GM12878 (cell line): Measurements from ENCODE around the gene MKNK1. TPM values are rescaled to one million over a fixed set of nuclear protein-coding genes. Genes with fewer than 3 reads are reported as not detected.

Experiments
- ATAC-seq: fragments of 200-7000 bp; cut with Tn5 transposase; 3 replicates; pipeline ENCODE4 v1.9.1; 2020; ENCODE audit warnings: mild to moderate bottlenecking, moderate library complexity
- BruUV-seq: library from RNA; stranded (reverse); fragments of 400-500 nt; replicated peaks from 2 replicates; lab custom pipeline; 2021; lab: Mats Ljungman, UMichigan
- CTCF ChIA-PET: fragments of 300-600 bp; sonication (Branson Sonifier 250); formaldehyde crosslinking; extraction: SDS; loops from one replicate; lab custom pipeline; 2021; ENCODE audit warnings: inconsistent platforms; lab: Yijun Ruan, JAX
- POLR2A ChIA-PET: fragments of 350-600 bp; formaldehyde crosslinking; extraction: SDS; loops from one replicate; lab custom pipeline; 2021; ENCODE audit warnings: inconsistent platforms; lab: Charles Lee
- RAD21 ChIA-PET: fragments of 300-600 bp; sonication (Branson Sonifier 250); formaldehyde crosslinking; loops from one replicate; lab custom pipeline; 2023; ENCODE audit warnings: antibody characterized with exemption; ENCODE audit not compliant: unreplicated experiment; lab: Charles Lee
- SMC1A ChIA-PET: fragments of 300-600 bp; sonication (Branson Sonifier 250); formaldehyde crosslinking; loops from one replicate; lab custom pipeline; 2023; ENCODE audit not compliant: unreplicated experiment, uncharacterized antibody; lab: Charles Lee
- DNase-seq: peaks from one replicate; pipeline ENCODE4 v3.0.0-alpha.2; 2011; ENCODE audit warnings: low read depth, low spot score
- FAIRE-seq: peaks from 3 replicates; lab custom pipeline; 2011; peaks lifted over from hg19 to GRCh38; lab: Jason Lieb, UNC
- H2AFZ ChIP-seq: 2 replicates; pipeline ENCODE4 v1.6.0; 2011; ENCODE audit warnings: low read depth, low read length, control low read depth; ENCODE audit not compliant: control insufficient read depth
- H3K27ac ChIP-seq: 2 replicates; pipeline ENCODE4 v1.5.1; 2011; ENCODE audit warnings: control low read depth; ENCODE audit not compliant: control insufficient read depth, insufficient read depth
- H3K27me3 ChIP-seq, 2 experiments: replicated peaks in 1 of 2; 2 replicates each; pipeline versions ENCODE4 v1.6.0 to v1.6.1; 2011; ENCODE audit warnings: low read length in 1 of 2; ENCODE audit not compliant: control insufficient read depth in 2 of 2, insufficient read depth in 2 of 2
- H3K36me3 ChIP-seq, 2 experiments: 2 replicates each; pipeline ENCODE4 v1.5.1; 2011; ENCODE audit warnings: low read length in 1 of 2; ENCODE audit not compliant: control insufficient read depth in 2 of 2, insufficient read depth in 2 of 2
- H3K4me1 ChIP-seq: 2 replicates; pipeline ENCODE4 v1.6.1; 2011; ENCODE audit warnings: mild to moderate bottlenecking, low read length, moderate library complexity, mixed read lengths; ENCODE audit not compliant: control insufficient read depth, insufficient read depth
- H3K4me2 ChIP-seq: 2 replicates; pipeline ENCODE4 v1.6.0; 2011; ENCODE audit warnings: control low read depth; ENCODE audit not compliant: control insufficient read depth, insufficient read depth
- H3K4me3 ChIP-seq: fragments of 200-600 bp; sonication (generic); 2 replicates; pipeline ENCODE4 v1.5.1; 2016
- H3K79me2 ChIP-seq: 2 replicates; pipeline ENCODE4 v1.6.0; 2011; ENCODE audit warnings: low read length; ENCODE audit not compliant: control insufficient read depth, insufficient read depth
- H3K9ac ChIP-seq: 2 replicates; pipeline ENCODE4 v1.8.0; 2011; ENCODE audit warnings: low read length, control low read depth, mixed read lengths; ENCODE audit not compliant: control insufficient read depth, insufficient read depth
- H3K9me3 ChIP-seq: replicated peaks from 3 replicates; pipeline ENCODE4 v1.5.1; 2011; ENCODE audit warnings: mild to moderate bottlenecking, low read length; ENCODE audit not compliant: control insufficient read depth, insufficient read depth
- H4K20me1 ChIP-seq: 2 replicates; pipeline ENCODE4 v1.6.0; 2011; ENCODE audit not compliant: control insufficient read depth, insufficient read depth
- BCL11A ChIP-seq: IDR thresholded peaks from 2 replicates; pipeline ENCODE4 v1.6.1; 2011; ENCODE audit warnings: low read depth, low read length
- EED ChIP-seq: sonication (generic); IDR thresholded peaks from 2 replicates; pipeline ENCODE4 v1.6.1; 2016; ENCODE audit warnings: antibody characterized with exemption, low read depth
- HDAC2 ChIP-seq: fragments of 200-600 bp; sonication (generic); IDR thresholded peaks from 2 replicates; pipeline ENCODE4 v1.6.1; 2017
- KLF5 ChIP-seq: fragments of 450-650 bp; IDR thresholded peaks from 2 replicates; pipeline ENCODE4 v1.6.1; 2014; ENCODE audit warnings: mild to moderate bottlenecking; ENCODE audit not compliant: partially characterized antibody
- MAX ChIP-seq: IDR thresholded peaks from 2 replicates; pipeline ENCODE4 v1.6.1; 2012; ENCODE audit warnings: low read depth, low read length, improper control_type of control experiment
- MEF2A ChIP-seq: IDR thresholded peaks from 2 replicates; pipeline ENCODE4 v1.6.1; 2011; ENCODE audit warnings: low read depth, mild to moderate bottlenecking, low read length, moderate library complexity; ENCODE audit not compliant: insufficient read depth
- MEF2B ChIP-seq: fragments of 450-650 bp; IDR thresholded peaks from 2 replicates; pipeline ENCODE4 v1.6.1; 2018; ENCODE audit warnings: mild to moderate bottlenecking, moderate library complexity; ENCODE audit not compliant: partially characterized antibody, poor library complexity, severe bottlenecking
- NFYA ChIP-seq: IDR thresholded peaks from 2 replicates; pipeline ENCODE4 v1.6.1; 2011; ENCODE audit warnings: low read depth, mild to moderate bottlenecking, low read length, improper control_type of control experiment, borderline replicate concordance
- TCF12 ChIP-seq: IDR thresholded peaks from 2 replicates; pipeline ENCODE4 v1.6.1; 2011; ENCODE audit warnings: low read depth, mild to moderate bottlenecking, low read length
- ZNF24 ChIP-seq: fragments of 450-650 bp; IDR thresholded peaks from 2 replicates; pipeline ENCODE4 v1.6.1; 2017; ENCODE audit warnings: antibody characterized with exemption, mild to moderate bottlenecking
- ZNF622 ChIP-seq: fragments of 450-650 bp; IDR thresholded peaks from 2 replicates; pipeline ENCODE4 v1.6.1; 2017; ENCODE audit warnings: mild to moderate bottlenecking, inconsistent platforms
- WGBS: methylation state at CpG from one replicate; pipeline ENCODE4 v1.1.6; 2016; ENCODE audit warnings: low lambda C conversion rate; ENCODE audit not compliant: insufficient replicate concordance, insufficient coverage; ENCODE audit errors: missing lambda C conversion rate; 5-methylcytosine and 5-hydroxymethylcytosine counted together
- in situ Hi-C: fragments of 300-500 bp; cut with MboI; formaldehyde crosslinking; loops from 9 replicates; pipeline ENCODE4 v1.14.3; 2018; ENCODE audit warnings: mixed read lengths
- intact Hi-C: fragments of 100-400 bp; cut with micrococcal nuclease; formaldehyde crosslinking; loops from one replicate; pipeline ENCODE4 v1.14.2; 2022; ENCODE audit not compliant: unreplicated experiment
- polyA plus RNA-seq, 11 experiments: library from polyadenylated mRNA; depleted of rRNA in 4 of 11; unstranded in 6 of 11; stranded (reverse) in 5 of 11; fragments of >200 nt; fragmentation: Nextera tagmentation in 4 of 11; fragmentation: Illumina TruSeq in 1 of 11; extraction: Ambion mirVana in 4 of 11; extraction: Trizol in 1 of 11; gene quantifications; 1 replicate in 1 of 11; 2 replicates in 10 of 11; pipeline versions ENCODE4 v1.2.1 to v1.2.3, GENCODE V29; 2011 to 2016; ENCODE audit warnings: inconsistent platforms in 2 of 11, missing spikeins in 2 of 11, low read depth in 1 of 11
- total RNA-seq, 4 experiments: library from RNA; depleted of rRNA in 3 of 4; stranded (reverse); fragments of >200 nt in 3 of 4; fragmentation: Illumina TruSeq in 1 of 4; extraction: Trizol in 1 of 4; gene quantifications; 2 replicates each; pipeline versions ENCODE4 v1.2.1 to v1.2.3, GENCODE V29; 2013 to 2021
- TF ChIP-seq, protein P1 (sequence below): IDR thresholded peaks from 2 replicates; pipeline ENCODE4 v1.6.1; 2011; ENCODE audit warnings: mild to moderate bottlenecking, low read depth, low read length, moderate library complexity; ENCODE audit not compliant: insufficient replicate concordance
- TF ChIP-seq, protein P2 (sequence below): fragments of 450-650 bp; IDR thresholded peaks from 2 replicates; pipeline ENCODE4 v1.6.1; 2014; ENCODE audit warnings: mild to moderate bottlenecking

Gene MKNK1
- total and polyA plus RNA-seq, 10 of the 15 experiments (the other 5 are each of a cell fraction or from before 2014, with no cell fraction given) = 13.7 to 29.9 (median 26.5) TPM

DNA sequence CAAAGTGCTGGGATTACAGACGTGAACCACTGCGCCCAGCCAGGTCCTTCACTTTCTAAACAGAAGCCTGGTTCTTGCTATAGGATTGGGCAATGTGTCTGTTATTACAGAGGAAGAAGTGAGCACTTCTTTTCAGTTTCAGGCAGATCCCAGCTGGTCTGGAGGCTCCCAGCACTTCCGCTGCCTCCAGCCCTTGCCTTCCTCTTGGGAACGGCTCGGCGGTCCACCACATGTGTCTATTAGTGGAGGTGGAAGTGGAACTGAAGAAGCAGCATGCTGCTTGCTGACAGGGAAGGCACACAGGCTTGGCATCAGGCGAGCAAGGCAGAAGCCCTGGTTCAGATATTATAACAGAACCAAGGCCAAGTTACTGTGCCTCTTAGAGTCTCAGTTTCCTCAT, 17.0 kb downstream of the MKNK1 start:
- BruUV-seq = no TSS peak
- FAIRE-seq (no peak), ATAC-seq (no peak), DNase-seq (no peak)
- TF ChIP-seq HDAC2 (no peak), MEF2B (no peak)
- Histone ChIP-seq H3K9ac (no peak overlapping the region), H3K36me3 (peaks cover 5 to 33% of the 10 kb centered on the region in 2 experiments), H3K4me1 (no peaks in the 10 kb centered on the region), H2AFZ (no peak overlapping the region), H3K4me2 (no peak overlapping the region), H4K20me1 (no peaks in the 10 kb centered on the region), H3K27me3 (no peaks in the 10 kb centered on the region), H3K4me3 (no peak overlapping the region), H3K27ac (no peak overlapping the region), H3K79me2 (no peaks in the 10 kb centered on the region), H3K9me3 (no peaks in the 10 kb centered on the region; the same call in 2 of the 3 replicates)
- ChIA-PET CTCF (interaction anchor here (1.6 kb wide), 1 partner anchor 16 kb away, joined by 6 read pairs; the partner anchor contains the start of gene MKNK1), RAD21 (no interaction called here), SMC1A (no interaction called here), POLR2A (no interaction called here)
- in situ Hi-C loops = no loop called here
- WGBS = 90% methylated on average over 7 of the region's 7 CpGs
- intact Hi-C loops = no loop called here

GRCh38 chr1:46585312-46585938, 18.6 kb downstream of the MKNK1 start:
- no TSS peak for BruUV-seq
- SMC1A ChIA-PET = interaction anchor here (0.7 to 1.2 kb wide), 2 partner anchors 18 to 111 kb away, joined by 3 read pairs; no protein-coding TSS in a partner anchor
- H3K36me3 ChIP-seq = peaks cover 2 to 33% of the 10 kb centered on the region in 2 experiments
- TF ChIP-seq, protein P1, sequence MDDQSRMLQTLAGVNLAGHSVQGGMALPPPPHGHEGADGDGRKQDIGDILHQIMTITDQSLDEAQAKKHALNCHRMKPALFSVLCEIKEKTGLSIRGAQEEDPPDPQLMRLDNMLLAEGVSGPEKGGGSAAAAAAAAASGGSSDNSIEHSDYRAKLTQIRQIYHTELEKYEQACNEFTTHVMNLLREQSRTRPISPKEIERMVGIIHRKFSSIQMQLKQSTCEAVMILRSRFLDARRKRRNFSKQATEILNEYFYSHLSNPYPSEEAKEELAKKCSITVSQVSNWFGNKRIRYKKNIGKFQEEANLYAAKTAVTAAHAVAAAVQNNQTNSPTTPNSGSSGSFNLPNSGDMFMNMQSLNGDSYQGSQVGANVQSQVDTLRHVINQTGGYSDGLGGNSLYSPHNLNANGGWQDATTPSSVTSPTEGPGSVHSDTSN = no peak
- no peak for TF ChIP-seq EED
- no peak for TF ChIP-seq ZNF24
- TF ChIP-seq ZNF622 = no peak
- no peak for TF ChIP-seq BCL11A
- no peak for TF ChIP-seq NFYA
- TF ChIP-seq MAX = no peak
- TF ChIP-seq, protein P2, sequence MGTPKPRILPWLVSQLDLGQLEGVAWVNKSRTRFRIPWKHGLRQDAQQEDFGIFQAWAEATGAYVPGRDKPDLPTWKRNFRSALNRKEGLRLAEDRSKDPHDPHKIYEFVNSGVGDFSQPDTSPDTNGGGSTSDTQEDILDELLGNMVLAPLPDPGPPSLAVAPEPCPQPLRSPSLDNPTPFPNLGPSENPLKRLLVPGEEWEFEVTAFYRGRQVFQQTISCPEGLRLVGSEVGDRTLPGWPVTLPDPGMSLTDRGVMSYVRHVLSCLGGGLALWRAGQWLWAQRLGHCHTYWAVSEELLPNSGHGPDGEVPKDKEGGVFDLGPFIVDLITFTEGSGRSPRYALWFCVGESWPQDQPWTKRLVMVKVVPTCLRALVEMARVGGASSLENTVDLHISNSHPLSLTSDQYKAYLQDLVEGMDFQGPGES = no peak
- TF ChIP-seq MEF2A = no peak
- TF ChIP-seq KLF5 = no peak
- TF ChIP-seq TCF12 = no peak

More at GRCh38 chr1:46585312-46585938, 18.6 kb downstream of the MKNK1 start:
- DNase-seq = no peak
- Histone ChIP-seq H3K27ac (no peak overlapping the region), H3K79me2 (no peaks in the 10 kb centered on the region), H3K4me2 (no peak overlapping the region), H4K20me1 (no peaks in the 10 kb centered on the region), H3K9me3 (no peaks in the 10 kb centered on the region; the same call in 2 of the 3 replicates), H3K4me1 (no peaks in the 10 kb centered on the region; the same call in 1 of the 2 replicates), H3K27me3 (no peaks in the 10 kb centered on the region), H3K4me3 (no peak overlapping the region), H3K9ac (no peak overlapping the region), H2AFZ (no peak overlapping the region)
- RAD21 ChIA-PET = no interaction called here
- intact Hi-C loops = no loop called here
- 92% methylated on average over 12 of the region's 12 CpGs for WGBS
- no peak for FAIRE-seq
- in situ Hi-C loops = no loop called here
- no peak for ATAC-seq
- CTCF ChIA-PET = interaction anchor here (0.6 to 1.6 kb wide), 2 partner anchors 18 to 188 kb away, joined by 3 to 6 read pairs; partner anchors contain the start of gene MKNK1
- POLR2A ChIA-PET = interaction anchor here (0.6 to 0.8 kb wide), 3 partner anchors 11 to 749 kb away, joined by 3 to 6 read pairs (median 4); no protein-coding TSS in a partner anchor
